ENCODE results near the gene CD79B.

DNA sequence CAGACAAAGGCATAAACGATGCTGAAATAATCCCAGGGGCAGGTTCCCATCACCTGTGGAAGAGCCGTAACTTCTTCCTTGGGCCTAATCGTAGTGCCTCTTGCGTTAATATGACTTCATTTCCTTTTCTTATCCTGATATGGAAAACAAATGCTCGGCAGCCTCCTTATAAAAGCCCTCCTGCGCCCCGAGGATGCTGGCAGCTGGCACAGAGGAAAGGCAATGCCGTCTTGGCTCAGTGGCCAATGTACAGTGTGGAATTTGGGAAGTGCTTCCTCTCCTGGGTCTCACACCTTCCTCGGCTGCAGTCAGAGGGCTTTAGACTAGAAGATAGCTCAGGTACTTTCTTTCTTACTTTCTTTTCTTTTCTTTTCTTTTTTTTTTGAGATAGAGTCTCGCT is 37.1 kb upstream of the CD79B start:
- no peak for TF ChIP-seq EZH2phosphoT487 (IDR thresholded peaks at IDR 0.05; ENCODE audit: insufficient read depth, low read depth)
- no peak for TF ChIP-seq EZH2 (IDR thresholded peaks at IDR 0.05; ENCODE audit: insufficient read depth, poor library complexity, severe bottlenecking)

All from GM23248 (cell line).